GM21526 (cell line): ENCODE measurements around the gene OR51T1.
"Not testable (repeated sequence)": the region's sequence is repeated elsewhere in the genome, so short reads cannot be mapped to it uniquely, and the experiment has no call there.

ENCODE experiments used
- ATAC-seq: cut with Tn5 transposase; IDR thresholded peaks from one replicate; pipeline ENCODE4 v1.9.1; 2021; ENCODE audit warnings: moderate library complexity; ENCODE audit not compliant: unreplicated experiment, low FRiP score

The OR51T1 gene

GRCh38 chr11:4881860-4882500 lies at the start of gene OR51T1:
TSS of gene OR51T1 (plus strand) at chr11:4881900. CDS start at chr11:4881900, 0 bp downstream.
- ATAC-seq, result no peak

GRCh38 chr11:4839851-4840549 lies 41.7 kb upstream of the OR51T1 start:
- no peak for ATAC-seq

DNA sequence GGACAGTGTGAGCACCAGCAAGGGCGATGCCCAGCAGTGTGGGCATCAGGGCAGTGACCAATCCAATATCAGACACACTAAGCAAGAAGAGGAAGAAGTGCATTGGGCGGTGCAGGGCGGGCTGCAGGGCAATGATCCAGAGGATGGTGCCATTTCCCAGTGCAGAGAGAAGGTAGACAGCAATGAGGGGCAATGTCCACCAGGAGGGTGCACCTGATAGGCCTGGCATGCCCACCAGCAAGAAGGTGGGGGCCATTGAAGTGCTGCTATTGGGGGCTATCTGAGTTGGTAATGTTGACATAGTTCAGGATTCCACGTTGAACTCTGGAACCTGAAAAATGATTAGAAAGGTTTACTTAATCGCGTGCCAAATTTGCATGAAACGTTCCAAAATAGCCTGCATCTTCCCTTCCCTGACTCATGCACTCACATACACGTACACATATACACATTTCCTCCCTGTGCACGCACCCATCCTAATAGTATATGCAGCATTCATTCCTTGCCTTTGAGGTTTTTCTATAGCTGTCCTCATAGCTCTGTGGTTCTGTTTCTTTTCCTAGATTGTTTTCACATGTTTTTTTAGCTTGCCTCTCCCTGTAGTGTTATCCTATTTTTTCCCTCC lies 32.7 kb upstream of the OR51T1 start, which contains the start of gene OR51S1:
OR51S1 (minus strand) TSS at position 301 of the 625 bp plus-strand sequence; CDS start at position 301, 0 bp downstream.
- ATAC-seq, result no peak

- ATAC-seq, result no peak
These were observed 30.7 kb upstream of the OR51T1 start for GRCh38 chr11:4851033-4851432.

- not testable (repeated sequence) for ATAC-seq
These were observed 27.4 kb upstream of the OR51T1 start for GRCh38 chr11:4854286-4854685.

DNA sequence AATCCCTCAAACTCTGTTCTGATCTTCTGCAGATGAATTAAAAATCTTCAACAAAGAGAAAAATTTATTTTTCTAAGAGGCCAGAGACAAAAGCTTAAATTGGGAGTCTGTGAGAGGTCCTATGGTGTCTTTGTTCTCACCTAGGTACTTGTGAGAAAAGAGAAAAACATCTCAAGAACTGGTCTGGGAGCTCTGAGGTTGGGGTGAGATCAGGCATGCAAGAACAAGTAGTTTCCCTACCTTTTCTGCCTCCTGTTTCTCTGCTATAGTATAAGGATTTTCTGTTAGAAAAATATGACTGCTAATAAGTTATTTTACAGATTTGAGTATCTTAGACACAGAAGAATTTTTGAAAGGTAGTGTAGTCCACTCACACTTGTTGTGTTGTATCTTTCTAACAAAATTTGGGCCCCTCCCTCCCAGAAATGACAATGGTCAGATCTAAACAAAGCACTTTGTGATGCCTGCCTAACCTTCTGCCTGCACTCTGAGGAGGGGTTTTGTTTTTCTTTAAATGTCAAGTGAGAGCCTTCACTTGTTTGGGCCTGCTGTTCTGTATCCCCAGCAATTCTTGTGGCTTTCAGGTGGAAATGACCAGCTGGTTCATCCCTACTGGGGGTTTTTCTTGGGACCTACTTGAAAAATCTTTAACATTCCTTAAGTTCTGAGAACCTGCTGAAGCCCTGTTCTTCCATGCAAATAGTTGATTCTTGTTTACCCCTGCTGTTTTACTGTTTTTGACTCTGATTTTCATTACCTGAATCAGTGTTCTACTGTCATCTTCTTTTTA lies 19.1 kb upstream of the OR51T1 start:
- no peak for ATAC-seq

GRCh38 chr11:4863876-4864275 lies 17.8 kb upstream of the OR51T1 start:
- ATAC-seq, result no peak

DNA sequence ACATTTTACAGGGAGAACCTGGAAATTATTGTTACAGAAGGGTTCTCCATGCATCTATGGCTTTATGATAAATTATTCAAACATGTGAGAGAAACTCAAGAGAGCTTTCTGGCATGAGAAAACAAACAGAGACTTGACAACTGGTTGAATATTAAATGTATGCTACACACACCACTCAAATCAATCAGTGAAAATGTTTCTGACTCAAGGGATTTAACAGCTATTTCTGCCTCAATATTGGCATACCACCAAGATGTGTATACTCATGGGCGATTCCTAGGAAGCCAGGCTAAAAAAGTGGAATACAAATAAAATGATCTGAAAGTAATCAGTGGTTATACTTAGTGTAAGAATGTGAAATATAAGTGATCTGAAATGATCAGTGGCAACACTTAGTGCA lies 15.8 kb upstream of the OR51T1 start:
- ATAC-seq, result no peak

GRCh38 chr11:4881188-4881587 lies 512 bp upstream of the OR51T1 start:
- ATAC-seq, result no peak

- no peak for ATAC-seq
These were observed 843 bp downstream of the OR51T1 start for GRCh38 chr11:4882543-4882942.

GRCh38 chr11:4884361-4884760 lies 2.7 kb downstream of the OR51T1 start:
- ATAC-seq, result no peak

GRCh38 chr11:4886186-4886585 lies 4.5 kb downstream of the OR51T1 start:
- ATAC-seq, result no peak

- no peak for ATAC-seq
These were observed 5.9 kb downstream of the OR51T1 start for GRCh38 chr11:4887591-4887990.

- no peak for ATAC-seq
These were observed 8.6 kb downstream of the OR51T1 start for GRCh38 chr11:4890279-4890678.

DNA sequence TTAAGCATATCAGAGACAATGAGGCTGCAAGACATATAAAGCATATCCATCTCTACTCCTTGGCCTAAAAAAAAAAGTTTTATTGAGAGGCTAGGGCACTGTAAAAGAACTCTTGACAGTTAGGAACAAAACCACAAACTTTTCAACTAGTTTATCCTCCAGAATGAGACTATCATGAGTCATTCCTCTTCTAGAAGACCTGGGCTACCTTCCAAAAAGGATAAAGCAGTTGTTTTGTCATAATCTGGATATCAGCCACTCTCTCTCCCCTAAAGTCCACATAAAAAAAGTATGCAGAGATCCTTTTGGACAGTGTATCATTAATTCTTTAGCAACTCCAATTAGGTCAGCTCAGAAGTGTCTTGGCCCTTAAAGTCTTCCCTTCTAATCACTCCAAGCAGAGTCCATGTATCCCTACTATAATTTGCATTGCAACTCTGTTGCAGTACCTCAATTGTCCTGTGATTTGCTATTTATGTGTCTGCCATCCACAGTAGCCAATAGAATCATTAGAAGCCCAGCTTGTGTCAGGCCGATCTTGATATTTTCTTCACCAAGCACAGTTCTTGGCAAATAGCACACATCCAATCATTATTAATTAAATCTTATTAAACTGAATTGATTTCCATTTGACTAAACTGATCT lies 10.4 kb downstream of the OR51T1 start:
- ATAC-seq, result no peak

GRCh38 chr11:4903484-4903883 lies 21.8 kb downstream of the OR51T1 start, which contains the start of gene OR51A7:
TSS of gene OR51A7 (plus strand) at chr11:4903783. CDS start at chr11:4907370, 3,587 bp downstream.
- no peak for ATAC-seq

DNA sequence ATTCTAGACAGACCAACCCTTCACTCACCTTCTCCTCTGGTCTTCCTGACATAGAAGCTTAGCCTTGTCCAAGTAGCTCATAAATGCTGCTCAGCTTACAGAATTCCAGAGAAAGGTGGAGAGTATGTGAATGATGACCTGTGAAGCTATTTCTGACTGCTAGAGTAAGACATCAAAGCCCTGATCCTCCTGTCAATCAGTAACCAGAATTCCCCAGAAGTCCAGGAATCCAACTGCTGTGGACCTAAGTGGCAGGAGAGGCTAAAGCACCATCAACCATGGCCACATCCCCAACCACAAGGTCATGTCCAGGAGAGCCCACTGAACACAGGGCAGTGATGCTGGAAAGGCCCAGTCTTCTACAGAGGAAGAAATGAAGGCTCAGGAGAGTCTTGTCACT lies 34.9 kb downstream of the OR51T1 start:
- ATAC-seq, result no peak

- no peak for ATAC-seq
These were observed 37.5 kb downstream of the OR51T1 start, which contains the start of gene OR51G2 for GRCh38 chr11:4919250-4919649. TSS of gene OR51G2 (minus strand) at chr11:4919350. CDS start at chr11:4915663, 3,687 bp downstream.

DNA sequence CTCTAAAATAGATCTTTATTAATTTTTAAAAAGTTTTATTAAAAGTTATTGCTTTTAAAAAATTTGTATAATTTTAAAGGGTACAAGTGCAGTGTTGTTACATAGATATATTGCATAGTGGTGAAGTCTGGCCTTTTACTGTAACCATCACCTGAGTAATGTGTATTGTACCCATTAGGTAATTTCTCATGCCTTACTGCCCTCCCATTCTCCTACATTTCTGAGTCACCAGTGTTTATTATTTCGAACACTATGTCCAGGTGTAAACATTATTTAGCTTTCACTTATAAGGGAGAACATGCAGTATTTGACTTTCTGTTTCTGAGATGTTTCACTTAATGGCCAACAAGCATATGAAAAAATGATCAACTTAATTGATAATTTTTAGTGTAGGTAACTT lies 40.1 kb downstream of the OR51T1 start:
- ATAC-seq, result no peak

- no peak for ATAC-seq
These were observed 40.6 kb downstream of the OR51T1 start for GRCh38 chr11:4922304-4922703.
